AG10803 (cell line): Measurements from ENCODE around the gene AK4.
A peak's percentile ranks its signal among the peaks of the same experiment; 100 is the strongest.

ENCODE experiments used
- DNase-seq: peaks from one replicate; pipeline ENCODE4 v3.0.0; 2010; ENCODE audit warnings: low read depth
- H3K4me3 ChIP-seq: 2 replicates; pipeline ENCODE4 v1.5.1; 2011; ENCODE audit warnings: mild to moderate bottlenecking, low read length, control low read depth
- CTCF ChIP-seq: conservative IDR thresholded peaks from 2 replicates; pipeline ENCODE4 v1.5.1; 2011; ENCODE audit warnings: mild to moderate bottlenecking, low read length, control low read depth, inconsistent platforms

The AK4 gene

DNA sequence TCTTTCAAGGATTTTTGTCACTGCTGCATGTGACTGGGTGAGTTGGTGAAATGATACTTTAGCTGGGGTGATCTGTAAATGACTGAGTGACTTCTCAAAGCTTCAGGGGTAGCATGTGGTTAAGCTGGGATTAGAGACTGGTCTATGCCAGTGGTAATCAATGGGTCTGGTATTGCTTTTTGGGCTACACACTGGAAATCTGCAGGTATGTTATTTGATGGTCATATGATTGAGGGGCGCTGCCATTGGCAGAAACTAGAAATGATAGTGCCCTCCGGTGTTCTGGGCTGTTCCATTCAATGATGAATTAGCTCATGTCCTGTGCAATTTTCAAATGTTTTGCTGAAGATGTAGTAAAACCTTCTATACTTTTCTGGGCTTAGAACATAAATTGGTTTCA lies 121.6 kb downstream of the AK4 start:
- TF ChIP-seq CTCF: no peak
- DNase-seq: no peak
- H3K4me3 ChIP-seq: no peak overlapping the region

DNA sequence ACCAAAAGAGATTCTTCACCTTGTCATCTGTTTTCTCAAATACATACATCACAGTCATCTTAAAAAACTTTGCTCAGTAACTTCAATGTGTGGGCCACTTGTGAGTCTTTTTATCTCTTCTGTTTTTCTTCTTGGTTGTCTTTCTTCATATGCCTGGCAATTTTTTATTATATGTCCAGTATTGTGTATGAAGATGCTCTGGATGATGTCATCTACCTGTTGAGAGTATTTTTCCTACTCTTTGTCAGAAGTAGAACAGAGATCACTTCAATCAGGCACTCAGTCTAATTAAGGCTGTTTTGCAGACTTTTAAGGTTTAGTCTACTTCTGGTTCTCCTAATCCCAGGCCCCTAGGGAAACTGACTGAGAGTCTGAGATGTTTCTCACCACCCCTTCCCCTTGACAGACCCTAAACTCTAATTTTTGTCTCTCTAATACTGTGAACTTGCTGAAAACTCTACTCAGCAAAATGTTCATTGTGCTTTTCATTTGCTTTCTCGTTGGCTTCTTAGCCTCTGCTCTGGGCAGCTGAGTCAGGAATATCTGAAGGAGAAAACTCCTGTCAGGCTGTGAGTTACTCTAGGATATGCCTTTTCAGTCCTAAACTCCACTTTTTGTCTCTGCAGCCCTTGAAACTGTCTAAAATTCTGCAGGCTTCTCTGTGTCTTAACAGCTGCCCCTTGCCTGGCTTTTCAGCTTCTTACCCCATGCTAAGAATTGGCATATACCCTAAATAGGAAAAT lies 128.4 kb downstream of the AK4 start:
- no peak overlapping the region for H3K4me3 ChIP-seq
- DNase-seq: no peak
- TF ChIP-seq CTCF: no peak

GRCh38 chr1:65277605-65278347 lies 129.8 kb downstream of the AK4 start:
- TF ChIP-seq CTCF: no peak
- no peak overlapping the region for H3K4me3 ChIP-seq
- no peak for DNase-seq

DNA sequence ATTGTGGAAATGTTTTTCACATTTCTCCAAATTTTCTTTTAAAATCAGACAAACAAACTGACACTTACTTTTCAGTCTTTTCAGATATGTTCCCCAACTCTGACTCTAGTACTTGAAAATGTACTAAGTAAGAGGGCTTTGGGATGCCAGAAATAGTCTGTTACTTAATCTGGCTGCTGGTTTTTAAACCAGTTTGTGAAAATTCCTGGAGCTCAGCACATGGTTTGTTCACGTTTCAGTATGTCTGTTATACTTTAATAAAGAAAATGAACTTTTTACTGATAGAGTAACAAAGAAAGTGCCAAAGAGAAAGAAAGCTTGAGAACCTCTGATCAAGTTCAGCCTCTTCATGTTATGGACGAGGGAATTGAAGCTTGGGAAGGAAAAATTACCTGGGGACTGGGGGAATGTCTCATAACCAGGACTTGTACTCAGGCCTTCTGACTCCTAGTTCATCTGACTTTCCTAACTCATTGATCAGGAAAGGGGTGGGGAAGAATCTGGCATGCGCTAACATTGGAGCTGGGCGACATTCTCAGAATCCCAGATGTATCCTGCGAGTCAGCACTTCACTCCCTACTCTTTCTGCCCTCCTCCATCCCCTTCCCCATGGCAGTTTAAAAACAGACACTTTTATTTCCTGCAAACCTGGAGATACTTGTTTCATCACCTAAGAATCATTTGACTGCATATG lies 130.5 kb downstream of the AK4 start:
- no peak for TF ChIP-seq CTCF
- DNase-seq: peak; percentile 46
- H3K4me3 ChIP-seq: no peak overlapping the region

DNA sequence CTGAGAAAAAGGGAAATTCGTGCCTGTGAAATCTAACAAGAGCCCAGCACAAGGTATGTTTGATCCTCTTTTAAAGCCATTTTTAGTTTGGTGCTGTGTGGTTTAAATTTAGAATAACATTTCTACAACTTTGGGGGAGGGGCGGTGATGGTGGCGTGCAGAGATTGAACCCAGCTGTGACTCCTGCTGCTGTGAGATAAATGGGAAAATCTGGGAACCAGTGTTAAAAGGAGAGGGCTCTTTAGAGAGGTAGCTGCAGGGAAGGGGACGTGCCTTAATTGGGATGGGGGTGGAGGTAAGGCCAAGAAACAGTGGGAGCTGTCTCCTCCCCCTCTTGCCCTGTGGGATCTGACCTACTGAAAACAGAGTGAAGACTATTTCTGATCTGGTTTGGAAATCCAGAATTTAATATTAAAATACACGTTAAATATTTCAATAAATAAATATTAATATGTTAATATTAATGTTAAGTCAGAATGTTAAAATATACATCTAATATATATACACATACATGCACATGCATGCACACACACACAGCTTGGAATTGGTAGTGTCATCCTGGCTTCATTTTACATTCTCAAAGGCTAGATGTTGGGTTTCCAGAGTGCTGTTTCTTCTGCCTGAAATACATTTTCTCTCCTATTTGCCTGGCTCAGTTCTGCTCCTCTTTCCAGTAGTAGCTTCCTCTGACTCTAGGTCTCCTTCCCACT lies 131.2 kb downstream of the AK4 start:
- TF ChIP-seq CTCF: no peak
- no peak overlapping the region for H3K4me3 ChIP-seq
- no peak for DNase-seq
